Endothelial cell (in vitro differentiated cells): ENCODE measurements around the gene FYCO1. TPM values are rescaled to one million over a fixed set of nuclear protein-coding genes. Genes with fewer than 3 reads are reported as not detected.
"Not testable (repeated sequence)": the region's sequence is repeated elsewhere in the genome, so short reads cannot be mapped to it uniquely, and the experiment has no call there.

Experiments used
- DNase-seq: peaks from one replicate; pipeline ENCODE4 v3.0.0; 2021; ENCODE audit warnings: low spot score
- H3K27ac Mint-ChIP-seq: one replicate; pipeline ENCODE4 v1.8.0; 2021; ENCODE audit warnings: mixed read lengths, inconsistent platforms; ENCODE audit not compliant: unreplicated experiment
- H3K27me3 Mint-ChIP-seq: one replicate; pipeline ENCODE4 v1.8.0; 2021; ENCODE audit warnings: mild to moderate bottlenecking, moderate library complexity, mixed read lengths, inconsistent platforms; ENCODE audit not compliant: unreplicated experiment
- H3K36me3 Mint-ChIP-seq: one replicate; pipeline ENCODE4 v1.8.0; 2021; ENCODE audit warnings: mild to moderate bottlenecking, low read depth, mixed read lengths, inconsistent platforms; ENCODE audit not compliant: unreplicated experiment
- H3K4me1 Mint-ChIP-seq: one replicate; pipeline ENCODE4 v1.8.0; 2021; ENCODE audit warnings: mild to moderate bottlenecking, mixed read lengths, inconsistent platforms; ENCODE audit not compliant: unreplicated experiment
- H3K4me3 Mint-ChIP-seq: one replicate; pipeline ENCODE4 v1.8.0; 2021; ENCODE audit warnings: mild to moderate bottlenecking, mixed read lengths, inconsistent platforms; ENCODE audit not compliant: unreplicated experiment
- H3K9me3 Mint-ChIP-seq: one replicate; pipeline ENCODE4 v1.8.0; 2021; ENCODE audit warnings: mixed read lengths, inconsistent platforms; ENCODE audit not compliant: unreplicated experiment
- CTCF ChIP-seq: fragments of 200-600 bp; sonication (generic); IDR thresholded peaks from one replicate; pipeline ENCODE4 v1.5.0; 2021; ENCODE audit warnings: antibody characterized with exemption; ENCODE audit not compliant: unreplicated experiment
- total RNA-seq: library from RNA; stranded (reverse); fragmentation: NEBNext Ultra II Directional; extraction: Animal tissue kit (Norgen Biotek cat#: 25700); gene quantifications from one replicate; pipeline ENCODE4 v1.2.1, GENCODE V29; 2021; ENCODE audit not compliant: unreplicated experiment

Gene FYCO1
- total RNA-seq, 1 donor from 2014 or later: 13.8 TPM

DNA sequence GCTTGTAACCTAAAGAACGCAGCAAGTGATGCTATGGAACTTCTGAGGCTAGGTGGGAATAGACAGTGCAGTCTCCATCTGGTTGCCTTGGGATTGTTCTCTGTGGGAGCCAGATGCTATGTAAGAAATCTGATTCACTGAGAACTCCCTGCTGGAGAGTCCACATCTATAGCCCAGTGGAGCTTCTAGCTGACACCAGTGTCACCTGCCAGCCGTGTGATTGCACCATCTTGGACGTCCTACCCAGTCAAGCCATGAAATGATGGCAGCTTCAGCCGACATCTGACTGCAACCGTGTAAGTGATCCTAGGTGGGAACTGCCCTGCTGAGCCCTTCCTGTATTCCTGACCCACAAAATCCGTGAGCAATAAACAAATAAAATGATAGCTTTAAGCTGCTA is 12.4 kb upstream of the FYCO1 start:
- no peak for TF ChIP-seq CTCF
- Mint-ChIP-seq H3K27me3 (peaks cover 2% of the 10 kb centered on the region), H3K4me1 (peaks cover 4% of the 10 kb centered on the region), H3K9me3 (no peaks in the 10 kb centered on the region), H3K27ac (no peak overlapping the region), H3K4me3 (no peak overlapping the region), H3K36me3 (no peaks in the 10 kb centered on the region)
- DNase-seq: no peak

DNA sequence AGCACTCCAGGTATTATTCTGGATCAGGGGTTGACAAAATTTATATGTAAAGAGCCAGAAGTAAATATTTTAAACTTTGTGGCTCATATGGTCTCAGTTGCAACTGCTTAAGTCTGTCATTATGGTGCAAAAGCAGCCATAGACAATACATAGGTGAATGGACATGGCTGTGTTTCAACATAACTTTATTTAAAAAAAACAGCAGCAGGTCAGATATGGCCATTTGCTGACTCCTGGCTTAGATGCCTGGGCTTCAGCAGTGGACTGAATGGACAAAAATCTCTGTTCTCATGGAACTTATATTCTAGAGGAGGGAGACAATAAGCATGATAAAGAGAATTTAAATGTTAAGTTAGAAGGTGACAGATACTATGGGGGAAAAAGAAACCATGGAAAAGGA is 11.7 kb upstream of the FYCO1 start:
- Mint-ChIP-seq H3K27ac (no peak overlapping the region), H3K4me3 (no peak overlapping the region), H3K27me3 (peaks cover 2% of the 10 kb centered on the region), H3K4me1 (peaks cover 4% of the 10 kb centered on the region), H3K9me3 (no peaks in the 10 kb centered on the region), H3K36me3 (no peaks in the 10 kb centered on the region)
- no peak for DNase-seq
- no peak for TF ChIP-seq CTCF

DNA sequence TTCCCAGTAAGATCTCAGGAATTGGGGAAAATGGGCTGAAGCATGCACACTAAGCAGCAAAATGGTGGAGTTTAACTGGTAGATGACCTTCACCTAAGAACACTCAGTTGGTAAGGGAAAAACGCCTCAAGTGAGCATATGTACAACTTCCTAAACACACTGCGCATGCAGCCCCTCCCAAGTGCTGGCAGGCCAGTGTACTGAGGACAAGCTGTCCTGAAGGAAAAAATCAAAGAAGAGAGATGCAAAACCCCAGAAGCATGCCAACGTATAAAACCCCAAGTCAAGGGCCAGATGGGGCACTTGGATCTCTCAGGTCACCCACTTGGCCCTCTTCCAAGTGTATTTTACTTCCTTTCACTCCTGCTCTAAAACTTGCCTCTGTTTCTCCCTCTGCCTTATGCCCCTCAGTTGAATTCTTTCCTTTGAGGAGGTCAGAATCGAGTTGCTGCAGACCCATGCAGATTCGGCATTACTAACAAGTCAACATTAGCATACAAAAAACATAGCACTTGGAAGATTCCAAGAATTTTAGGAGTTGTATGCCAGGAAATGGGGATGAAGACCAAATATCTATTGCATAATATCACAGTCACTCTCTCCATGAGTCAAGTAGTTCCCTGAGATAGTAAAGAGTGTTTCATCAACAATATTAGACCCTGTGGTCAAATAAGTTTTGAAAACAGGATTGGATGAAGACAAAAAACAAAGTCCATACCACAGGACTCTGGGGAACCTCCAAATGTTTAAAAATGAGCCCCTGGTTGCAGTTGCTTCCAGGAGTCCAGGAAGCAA is 10.8 kb upstream of the FYCO1 start:
- H3K27me3 Mint-ChIP-seq: peaks cover 2% of the 10 kb centered on the region
- H3K4me1 Mint-ChIP-seq: peaks cover 4% of the 10 kb centered on the region
- TF ChIP-seq CTCF: no peak
- no peaks in the 10 kb centered on the region for H3K36me3 Mint-ChIP-seq
- DNase-seq: no peak
- no peak overlapping the region for H3K4me3 Mint-ChIP-seq
- no peaks in the 10 kb centered on the region for H3K9me3 Mint-ChIP-seq
- H3K27ac Mint-ChIP-seq: no peak overlapping the region

DNA sequence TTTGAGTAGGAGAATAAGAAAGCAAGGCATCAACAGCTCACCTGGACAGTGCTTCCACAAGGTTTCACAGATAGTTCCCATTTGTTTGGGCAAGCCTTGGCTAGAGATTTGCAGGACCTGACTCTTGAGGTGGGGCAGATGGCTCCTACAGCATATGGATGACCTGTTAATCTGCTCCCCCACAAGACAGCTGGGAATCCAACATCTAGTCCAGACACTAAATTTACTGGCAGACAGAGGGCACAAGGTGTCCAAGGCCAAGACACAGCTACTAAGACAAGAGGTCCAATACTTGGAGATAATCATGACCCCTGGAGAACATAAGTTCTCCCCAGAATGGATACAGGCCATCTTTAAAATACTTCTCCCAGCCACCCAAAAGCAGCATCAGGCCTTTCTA is 8.1 kb upstream of the FYCO1 start:
- not testable (repeated sequence) for H3K36me3 Mint-ChIP-seq, DNase-seq, H3K27ac Mint-ChIP-seq, H3K27me3 Mint-ChIP-seq, H3K9me3 Mint-ChIP-seq, H3K4me3 Mint-ChIP-seq
- peaks cover 13% of the 10 kb centered on the region for H3K4me1 Mint-ChIP-seq

DNA sequence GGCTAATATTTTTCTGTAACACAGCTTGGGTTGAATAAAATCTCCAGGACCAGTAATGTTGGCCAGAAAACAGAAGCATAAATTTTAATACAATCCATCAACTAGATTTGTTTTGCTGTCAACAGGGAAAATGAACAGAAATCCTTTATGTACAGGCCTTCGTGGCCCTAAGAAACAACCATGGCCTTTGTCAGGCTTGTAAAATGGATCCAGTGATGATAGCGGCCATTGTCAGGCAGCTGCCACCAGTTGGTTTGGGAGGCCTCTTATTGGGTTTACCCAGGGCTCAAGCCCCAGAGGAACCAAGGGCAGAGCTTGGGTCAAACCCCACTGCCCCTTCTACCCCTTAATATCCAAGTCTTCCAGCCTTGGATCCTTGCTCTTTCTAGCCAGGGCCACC is 5.6 kb upstream of the FYCO1 start:
- H3K27me3 Mint-ChIP-seq: peaks cover 3% of the 10 kb centered on the region
- peaks cover 8% of the 10 kb centered on the region for H3K4me1 Mint-ChIP-seq
- no peak overlapping the region for H3K27ac Mint-ChIP-seq
- no peaks in the 10 kb centered on the region for H3K9me3 Mint-ChIP-seq
- no peak for TF ChIP-seq CTCF
- no peak overlapping the region for H3K4me3 Mint-ChIP-seq
- H3K36me3 Mint-ChIP-seq: no peaks in the 10 kb centered on the region
- DNase-seq: no peak
